ENCODE data around the gene AK2.
"Not testable (repeated sequence)": the region's sequence is repeated elsewhere in the genome, so short reads cannot be mapped to it uniquely, and the experiment has no call there.

AK2 gene

GRCh38 chr1:33050221-33051076 is 13.8 kb upstream of the AK2 start:
- DNase-seq = no peak

GRCh38 chr1:33049371-33049770 is 12.7 kb upstream of the AK2 start:
- no peak for DNase-seq

GRCh38 chr1:33048426-33048825 is 11.7 kb upstream of the AK2 start:
- DNase-seq = no peak

GRCh38 chr1:33047839-33048305 is 11.2 kb upstream of the AK2 start:
- no peak for DNase-seq

GRCh38 chr1:33047290-33047689 is 10.6 kb upstream of the AK2 start:
- DNase-seq = no peak

GRCh38 chr1:33046234-33046633 is 9.6 kb upstream of the AK2 start:
- not testable (repeated sequence) for DNase-seq

- no peak for DNase-seq
These were observed 9.1 kb upstream of the AK2 start for GRCh38 chr1:33045814-33046213.

GRCh38 chr1:33045246-33045645 is 8.6 kb upstream of the AK2 start:
- no peak for DNase-seq

- no peak for DNase-seq
These were observed 6.8 kb upstream of the AK2 start for GRCh38 chr1:33043267-33044092.

- no peak for DNase-seq
These were observed 6.1 kb upstream of the AK2 start for GRCh38 chr1:33042831-33043230.

GRCh38 chr1:33041026-33041425 is 4.3 kb upstream of the AK2 start:
- no peak for DNase-seq

- DNase-seq = no peak
These were observed 3.2 kb upstream of the AK2 start for GRCh38 chr1:33039840-33040239.

- DNase-seq = no peak
These were observed 595 bp downstream of the AK2 start for GRCh38 chr1:33036051-33036525.

GRCh38 chr1:33032126-33032869 is 4.4 kb downstream of the AK2 start:
- DNase-seq = no peak

GRCh38 chr1:33031506-33031905 is 5.2 kb downstream of the AK2 start:
- no peak for DNase-seq

- no peak for DNase-seq
These were observed 6.1 kb downstream of the AK2 start for GRCh38 chr1:33030575-33030974.

GRCh38 chr1:33029921-33030320 is 6.8 kb downstream of the AK2 start:
- no peak for DNase-seq

- no peak for DNase-seq
These were observed 7.5 kb downstream of the AK2 start for GRCh38 chr1:33029209-33029608.

GRCh38 chr1:33025761-33026160 is 10.9 kb downstream of the AK2 start:
- no peak for DNase-seq

- DNase-seq = no peak
These were observed 11.5 kb downstream of the AK2 start for GRCh38 chr1:33025180-33025569.

- not testable (repeated sequence) for DNase-seq
These were observed 12.1 kb downstream of the AK2 start for GRCh38 chr1:33024430-33025179.

- no peak for DNase-seq
These were observed 14.0 kb downstream of the AK2 start for GRCh38 chr1:33022650-33023200.
